NCI-H128 (cell line): Measurements from ENCODE around the gene P2RY8.
"Not testable (repeated sequence)": the region's sequence is repeated elsewhere in the genome, so short reads cannot be mapped to it uniquely, and the experiment has no call there.

ENCODE experiments used
- DNase-seq: peaks from one replicate; lab custom pipeline; 2025; ENCODE audit not compliant: unreplicated experiment; lab: John Stamatoyannopoulos, UW

Gene P2RY8

DNA sequence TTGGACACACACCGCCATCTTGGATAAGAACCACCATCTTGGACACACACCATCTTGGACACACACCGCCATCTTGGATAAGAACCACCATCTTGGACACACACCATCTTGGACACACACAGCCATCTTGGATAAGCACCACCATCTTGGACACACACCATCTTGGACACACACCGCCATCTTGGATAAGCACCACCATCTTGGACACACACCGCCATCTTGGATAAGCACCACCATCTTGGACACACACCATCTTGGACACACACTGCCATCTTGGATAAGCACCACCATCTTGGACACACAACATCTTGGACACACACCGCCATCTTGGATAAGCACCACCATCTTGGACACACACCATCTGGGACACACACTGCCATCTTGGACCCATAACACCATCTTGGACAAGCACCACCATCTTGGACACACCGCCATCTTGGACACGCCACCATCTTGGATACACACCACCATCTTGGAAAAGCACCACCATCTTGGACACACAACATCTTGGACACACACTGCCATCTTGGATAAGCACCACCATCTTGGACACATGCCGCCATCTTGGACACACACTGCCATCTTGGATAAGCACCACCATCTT, 88.9 kb downstream of the P2RY8 start:
- DNase-seq: not testable (repeated sequence)

DNA sequence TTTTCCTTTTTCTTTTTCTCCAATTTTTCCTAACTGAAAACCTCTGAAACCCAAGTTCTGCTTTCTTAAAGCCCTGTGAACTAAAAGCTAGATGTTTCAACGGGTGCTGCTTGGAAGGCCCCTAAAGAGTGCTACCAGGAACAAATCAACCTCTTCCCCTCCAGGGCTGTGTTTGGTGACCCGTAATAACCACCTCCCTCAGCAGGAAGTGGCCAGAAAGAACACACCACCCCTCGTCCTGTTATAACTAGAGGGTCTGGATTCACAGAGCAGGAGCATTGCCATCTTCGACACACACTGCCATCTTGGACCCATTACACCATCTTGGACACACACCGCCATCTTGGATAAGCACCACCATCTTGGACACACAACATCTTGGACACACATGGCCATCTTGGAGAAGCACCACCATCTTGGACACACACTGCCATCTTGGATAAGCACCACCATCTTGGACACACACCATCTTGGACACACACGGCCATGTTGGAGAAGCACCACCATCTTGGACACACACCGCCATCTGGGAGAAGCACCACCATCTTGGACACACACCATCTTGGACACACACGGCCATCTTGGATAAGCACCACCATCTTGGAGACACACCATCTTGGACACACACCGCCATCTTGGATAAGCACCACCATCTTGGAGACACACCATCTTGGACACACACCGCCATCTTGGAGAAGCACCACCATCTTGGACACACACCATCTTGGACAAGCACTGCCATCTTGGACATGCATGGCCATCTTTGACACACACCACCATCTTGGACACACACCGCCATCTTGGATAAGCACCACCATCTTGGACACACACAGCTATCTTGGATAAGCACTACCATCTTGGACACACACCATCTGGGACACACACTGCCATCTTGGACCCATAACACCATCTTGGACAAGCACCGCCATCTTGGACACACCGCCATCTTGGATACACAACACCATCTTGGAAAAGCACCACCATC, 89.7 kb downstream of the P2RY8 start:
- not testable (repeated sequence) for DNase-seq

DNA sequence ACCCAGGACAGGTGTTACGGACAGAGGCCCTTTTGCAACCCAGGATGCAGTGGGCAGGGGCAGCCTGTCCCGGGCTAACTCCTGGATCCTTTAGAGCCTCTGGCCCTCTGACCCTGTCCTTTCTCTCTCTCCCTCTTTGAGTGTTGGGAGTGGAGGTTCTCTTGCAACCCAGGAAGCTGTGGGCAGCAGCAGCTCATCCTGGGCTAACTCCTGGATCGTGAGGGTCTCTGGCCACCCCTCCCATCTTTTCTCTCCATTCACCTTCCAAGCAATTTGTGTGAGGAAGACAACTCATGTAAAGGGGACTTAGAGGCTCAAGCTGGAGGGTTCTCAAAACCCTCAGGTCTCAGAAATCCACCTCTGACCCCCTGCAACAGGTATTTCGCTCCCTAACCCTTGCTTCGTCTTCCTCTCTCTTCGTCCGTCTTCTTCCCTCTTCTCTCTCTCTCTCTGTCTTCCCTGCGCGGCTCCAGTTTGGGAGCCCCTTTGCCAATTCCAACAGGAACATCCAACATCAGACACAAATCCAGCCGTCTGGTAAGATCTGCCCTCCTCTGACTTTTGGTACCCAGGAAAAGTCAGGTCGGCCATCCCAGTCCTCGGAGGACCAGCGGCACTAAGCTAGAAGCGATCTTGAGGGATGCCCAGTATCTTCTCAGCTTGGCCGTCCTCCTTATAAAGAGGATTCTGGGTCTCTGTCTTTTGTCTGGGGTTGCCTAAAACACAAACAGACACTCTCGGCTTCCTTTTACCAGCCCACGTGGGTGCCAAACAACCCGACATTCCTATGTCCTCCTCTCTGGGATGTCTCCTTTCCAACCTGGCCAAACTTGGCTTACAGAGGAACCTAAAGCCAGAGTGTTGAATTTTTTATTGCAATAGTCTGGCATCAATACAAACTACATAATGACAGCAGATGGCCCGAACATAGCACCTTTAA, 92.2 kb downstream of the P2RY8 start:
- DNase-seq: no peak

DNA sequence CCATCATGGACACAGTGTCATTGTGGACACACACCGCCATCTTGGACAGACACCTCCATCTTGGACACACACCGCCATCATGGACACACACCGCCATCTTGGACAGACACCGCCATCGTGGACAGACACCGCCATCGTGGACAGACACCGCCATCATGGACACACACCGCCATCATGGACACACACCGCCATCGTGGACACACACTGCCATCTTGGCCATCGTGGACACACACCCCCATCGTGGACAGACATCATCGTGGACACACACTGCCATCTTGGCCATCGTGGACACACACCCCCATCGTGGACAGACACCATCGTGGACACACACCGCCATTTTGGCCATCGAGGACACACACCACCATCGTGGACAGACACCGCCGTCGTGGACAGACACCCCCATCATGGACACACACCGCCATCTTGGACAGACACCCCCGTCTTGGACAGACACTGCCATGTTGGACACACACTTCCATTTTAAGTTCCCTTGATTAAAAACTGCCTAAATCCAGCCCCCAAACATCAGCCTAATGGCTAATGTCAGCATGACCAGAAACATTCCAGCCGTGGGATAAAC, 93.4 kb downstream of the P2RY8 start:
- DNase-seq: no peak

DNA sequence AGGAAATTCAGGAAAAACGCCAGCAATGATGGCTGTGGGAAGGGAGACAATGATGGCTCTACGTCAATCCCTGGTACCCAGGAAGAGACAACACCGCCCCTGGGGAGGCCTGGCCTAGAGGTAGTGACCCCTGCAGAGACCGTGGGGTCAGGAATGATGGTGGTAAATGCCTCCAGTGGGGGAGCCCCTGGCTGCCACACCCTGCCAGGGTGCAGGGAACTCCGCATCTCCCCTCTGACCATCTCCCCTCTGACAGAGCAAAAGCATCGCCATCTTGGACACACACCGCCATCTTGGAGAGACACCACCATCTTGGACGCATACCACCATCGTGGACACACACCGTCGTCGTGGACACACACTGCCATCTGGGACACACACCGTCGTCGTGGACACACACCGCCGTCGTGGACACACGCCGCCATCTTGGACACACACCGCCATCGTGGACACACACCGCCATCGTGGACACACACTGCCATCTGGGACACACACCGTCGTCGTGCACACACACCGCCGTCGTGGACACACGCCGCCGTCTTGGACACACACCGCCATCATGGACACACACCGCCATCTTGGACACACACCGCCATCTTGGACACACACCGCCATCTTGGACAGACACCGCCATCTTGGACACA, 94.1 kb downstream of the P2RY8 start:
- DNase-seq: no peak

DNA sequence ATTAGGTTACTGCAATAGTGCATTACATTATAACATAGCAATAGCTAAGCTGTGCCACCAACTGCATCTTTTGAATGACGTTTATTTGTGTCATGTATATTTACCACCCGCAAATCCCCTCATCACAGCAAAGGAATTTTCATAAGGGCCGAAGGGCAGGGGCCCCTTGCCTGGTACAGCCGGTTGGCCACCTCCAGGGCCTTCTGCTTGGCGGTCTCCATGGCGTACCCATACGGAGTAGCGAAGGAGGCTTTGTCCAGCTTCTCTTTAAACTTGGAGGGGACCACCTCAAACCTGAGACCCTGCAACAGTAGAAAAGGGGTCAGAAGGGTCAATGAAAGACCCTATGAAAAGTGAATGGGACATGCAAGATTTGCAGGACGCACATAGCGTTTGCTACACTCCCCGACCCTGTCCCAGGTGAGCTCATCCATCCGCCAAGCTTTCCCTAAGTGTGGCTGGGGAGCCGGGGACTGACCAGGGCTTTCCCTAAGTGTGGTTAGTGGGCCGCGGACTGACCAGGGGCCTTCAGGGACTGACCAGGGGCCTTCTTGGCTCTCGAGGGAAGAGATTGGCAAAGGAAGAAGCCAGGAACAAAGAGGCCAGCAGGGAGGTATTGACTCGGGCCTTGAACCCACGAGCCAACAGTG, 94.8 kb downstream of the P2RY8 start:
- DNase-seq: no peak

DNA sequence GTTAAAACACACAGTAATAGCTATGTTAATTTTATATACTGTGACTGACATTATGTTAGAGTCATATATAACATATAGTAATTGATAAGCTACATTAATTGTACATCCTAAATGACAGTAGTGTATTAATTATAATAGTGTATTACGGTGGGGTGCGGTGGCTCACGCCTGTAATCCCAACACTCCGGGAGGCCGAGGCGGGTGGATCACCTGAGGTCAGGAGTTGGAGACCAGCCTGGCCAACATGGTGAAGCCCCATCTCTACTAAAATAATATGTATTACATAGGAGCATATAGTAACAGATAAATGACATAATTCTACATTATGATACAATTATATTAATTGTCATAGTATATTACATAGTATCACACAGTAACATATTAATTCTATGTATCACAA, 96.5 kb downstream of the P2RY8 start:
- DNase-seq: no peak

DNA sequence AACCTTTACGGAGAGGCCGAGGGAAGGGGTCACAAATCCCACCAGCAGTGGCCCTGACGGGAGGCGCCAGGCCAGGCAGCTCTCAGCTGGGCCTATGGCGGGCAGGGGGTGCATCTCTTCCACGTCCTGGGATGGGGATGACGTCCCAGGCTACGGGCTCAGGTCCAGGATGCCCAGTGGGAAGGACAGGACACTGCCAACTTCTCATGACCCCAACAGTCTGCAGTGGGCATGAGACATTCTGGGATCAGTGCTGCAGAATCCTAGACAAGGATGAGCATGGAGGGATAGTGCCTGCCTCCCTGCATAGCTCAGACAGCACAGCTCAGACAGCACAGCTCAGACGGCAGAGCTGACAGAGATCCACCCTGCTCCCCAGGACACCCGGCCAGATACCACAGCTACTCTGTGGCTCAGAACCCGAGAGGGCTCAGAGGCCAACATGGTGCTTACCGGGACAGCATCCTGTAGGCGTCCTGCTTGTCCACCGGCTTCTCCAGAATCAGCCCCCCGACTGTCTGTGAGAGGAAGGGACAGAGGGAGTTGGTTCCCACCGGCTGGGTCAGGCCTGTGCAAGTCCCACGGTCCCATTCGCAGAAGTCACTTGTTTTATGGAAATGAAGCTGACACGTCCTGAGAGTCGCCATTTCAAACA, 101.6 kb downstream of the P2RY8 start:
- no peak for DNase-seq

DNA sequence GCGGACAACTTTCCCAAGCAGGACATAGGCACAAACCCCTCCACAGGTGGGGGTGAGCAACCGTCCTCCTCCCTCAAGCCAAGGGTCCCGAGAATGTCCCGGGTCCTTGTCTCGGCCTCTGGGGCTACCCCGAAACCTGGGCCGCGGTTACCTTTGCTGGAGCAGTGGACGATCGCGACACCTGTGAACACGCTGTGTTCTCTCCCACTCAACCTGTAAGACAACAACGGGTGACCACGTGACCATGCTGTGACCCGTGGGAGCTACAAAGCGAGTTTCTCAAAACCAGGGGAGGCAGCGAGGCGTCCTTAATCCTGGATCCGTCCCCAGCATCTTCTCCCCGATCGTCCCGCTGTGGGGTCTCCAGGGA, 102.1 kb downstream of the P2RY8 start:
- DNase-seq: no peak

DNA sequence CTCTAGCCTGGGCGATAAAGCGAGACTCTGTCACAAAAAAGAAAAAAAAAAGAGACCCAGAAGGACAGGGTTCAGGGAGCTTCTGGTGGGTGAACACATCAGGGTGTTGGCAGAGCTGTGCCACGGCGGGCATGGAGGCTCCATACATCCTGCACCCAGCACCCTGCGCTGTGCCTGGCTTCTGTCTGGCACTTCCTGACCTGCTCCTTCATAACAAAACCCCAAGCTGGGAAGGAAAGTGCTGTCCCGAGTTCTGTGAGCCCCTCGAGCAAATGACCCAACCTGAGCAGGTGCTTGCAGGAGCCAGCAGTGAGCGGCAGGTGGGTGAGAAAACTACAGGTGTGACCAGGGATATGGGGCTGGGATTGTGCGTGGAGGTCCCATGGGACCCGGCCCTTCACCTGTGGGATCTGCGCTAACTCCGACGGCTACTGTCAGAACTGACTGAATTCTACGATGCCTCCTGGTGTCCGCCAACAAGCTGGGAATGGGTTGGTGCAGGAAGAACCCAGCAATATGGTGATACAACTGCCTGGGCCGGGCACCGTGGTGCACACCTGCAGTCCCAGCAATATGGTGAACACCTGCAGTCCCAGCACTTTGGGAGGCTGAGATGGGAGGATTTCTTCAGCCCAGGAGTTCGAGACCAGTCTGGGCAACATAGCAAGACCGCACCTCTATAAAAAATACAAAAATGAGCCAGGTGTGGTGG, 103.2 kb downstream of the P2RY8 start:
- no peak for DNase-seq

DNA sequence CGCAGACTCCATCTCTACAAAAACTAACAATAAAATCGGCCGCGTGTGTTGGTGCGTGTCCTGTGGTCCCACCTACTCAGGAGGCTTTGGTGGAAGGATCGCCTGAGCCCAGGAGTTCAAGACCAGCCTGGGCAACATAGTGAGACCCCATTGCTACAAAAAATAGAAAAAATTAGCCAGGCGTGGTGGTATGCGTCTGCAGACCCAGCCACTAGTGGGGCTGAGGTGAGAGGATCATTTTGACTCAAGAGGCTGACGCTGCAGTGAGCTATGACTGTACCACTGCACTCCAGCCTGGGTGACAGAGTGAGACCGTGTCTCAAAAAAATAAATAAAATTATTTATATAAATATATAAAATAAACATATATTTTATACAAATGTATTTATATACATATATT, 106.5 kb downstream of the P2RY8 start:
- no peak for DNase-seq

DNA sequence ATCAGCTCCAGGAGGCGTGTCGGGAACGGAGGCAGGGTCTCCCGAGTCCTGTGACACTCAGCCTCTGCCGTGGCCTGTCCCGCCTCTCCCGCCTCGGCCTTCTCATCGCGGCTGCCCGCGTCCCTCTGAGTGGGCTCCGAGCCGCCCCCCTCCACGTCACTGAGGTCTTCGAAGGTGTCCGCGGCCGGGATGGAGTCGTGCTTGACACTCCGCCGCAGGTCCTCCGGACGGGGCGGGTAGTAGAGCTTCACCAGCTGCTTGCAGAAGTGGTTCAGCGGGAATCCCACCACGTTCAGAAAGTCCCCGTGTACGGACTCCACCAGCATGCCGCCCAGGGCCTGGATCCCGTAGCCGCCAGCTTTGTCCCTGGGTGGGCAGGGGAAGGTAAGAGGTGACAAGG, 109.2 kb downstream of the P2RY8 start:
- DNase-seq: no peak

DNA sequence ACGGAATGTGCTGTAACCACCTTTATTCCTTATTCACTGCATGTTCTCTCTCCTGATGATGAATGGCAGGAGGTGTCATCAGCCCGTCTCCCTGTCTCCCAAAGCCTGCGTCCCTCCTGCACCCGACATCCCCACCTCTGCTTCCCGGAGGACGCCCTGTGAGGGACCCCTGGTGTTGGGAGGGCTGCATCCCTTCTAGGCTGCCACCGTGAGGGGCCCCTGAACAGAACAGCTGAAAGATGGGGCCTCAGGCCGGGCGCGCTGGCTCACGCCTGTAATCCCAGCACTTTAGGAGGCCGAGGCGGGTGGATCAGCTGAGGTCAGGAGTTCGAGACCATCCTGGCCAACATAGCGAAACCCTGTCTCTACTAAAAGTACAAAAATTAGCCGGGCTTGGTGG, 110.7 kb downstream of the P2RY8 start:
- DNase-seq: not testable (repeated sequence)

DNA sequence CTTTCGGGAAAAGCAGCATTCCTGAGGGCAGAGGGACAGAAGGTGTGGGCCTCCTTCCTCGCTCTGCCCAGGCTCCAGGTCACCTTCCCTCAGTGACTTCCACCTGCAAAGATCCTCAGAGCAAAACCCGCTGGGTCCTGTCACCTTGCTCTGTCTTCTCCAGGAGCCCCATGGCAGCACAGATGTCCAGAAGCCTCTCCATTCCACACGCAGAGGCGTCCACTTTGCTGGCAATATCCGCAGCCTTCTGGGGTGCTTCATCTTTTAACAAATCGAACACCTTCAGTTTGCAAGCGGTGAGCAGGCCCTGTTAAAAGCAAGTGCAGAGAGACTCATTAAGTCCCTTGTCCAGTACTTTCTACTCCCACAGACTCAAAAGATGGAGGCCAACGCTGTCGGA, 111.6 kb downstream of the P2RY8 start:
- DNase-seq: no peak

DNA sequence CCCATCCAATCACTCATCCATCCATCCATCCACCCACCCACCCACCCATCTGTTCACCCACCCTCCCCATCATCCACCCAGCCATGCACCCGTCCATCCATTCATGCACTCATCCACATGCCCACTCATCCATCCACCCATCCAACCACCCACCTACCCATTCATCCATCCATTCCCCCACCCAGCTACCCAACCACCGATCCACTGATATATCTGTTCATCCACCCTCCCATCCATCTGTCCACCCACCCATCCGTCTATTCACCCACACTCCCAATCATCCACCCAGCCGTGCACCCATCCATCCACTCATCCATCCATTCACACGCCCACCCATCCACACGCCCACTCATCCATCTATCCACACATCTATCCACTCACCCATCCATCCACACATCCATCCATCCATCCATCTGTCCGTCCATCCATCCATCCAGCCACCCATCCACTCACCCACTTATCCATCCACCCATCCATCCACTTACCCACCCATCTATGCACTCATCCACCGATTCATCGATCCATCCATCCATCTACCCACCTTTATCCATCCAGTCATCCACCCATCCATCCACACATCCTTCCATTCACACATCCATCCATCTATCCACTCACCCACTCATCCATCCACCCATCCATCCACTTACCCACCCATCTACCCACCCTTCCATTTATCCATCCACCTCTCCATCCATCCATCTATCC, 112.7 kb downstream of the P2RY8 start:
- DNase-seq: no peak

DNA sequence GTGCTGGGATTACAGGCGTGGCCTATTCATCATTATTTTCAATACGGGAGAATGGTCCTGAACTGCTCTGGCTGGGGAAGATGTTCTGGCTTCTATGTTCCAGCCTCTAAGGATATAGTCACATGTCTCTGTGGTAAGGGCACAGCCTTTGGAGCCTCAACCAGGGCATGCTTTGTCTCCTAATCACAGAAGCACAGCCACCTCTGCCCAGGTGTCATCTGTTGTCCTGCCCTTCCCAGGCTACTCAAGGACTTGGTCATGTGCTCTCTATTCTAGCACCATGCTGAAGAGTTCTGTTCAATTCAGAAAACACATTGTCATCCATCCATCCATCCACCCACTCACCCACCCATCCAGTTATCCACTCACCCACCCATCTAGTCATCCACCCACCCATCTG, 113.8 kb downstream of the P2RY8 start:
- no peak for DNase-seq

DNA sequence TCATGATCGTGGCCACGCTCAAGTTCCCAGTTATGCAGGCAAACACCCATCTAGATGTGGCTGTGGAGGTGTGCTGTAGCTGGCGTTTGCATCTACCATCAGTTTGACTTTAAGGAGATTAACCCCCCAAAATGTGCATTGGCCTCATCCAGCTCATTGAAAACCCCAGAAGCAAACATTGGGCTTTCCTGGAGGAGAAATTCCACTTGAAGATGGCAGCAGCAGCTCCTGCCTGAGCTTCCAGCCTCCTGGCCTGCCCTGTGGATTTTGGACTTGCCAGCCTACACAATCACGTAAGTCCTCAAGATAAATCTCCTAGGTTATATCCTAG, 114.9 kb downstream of the P2RY8 start:
- no peak for DNase-seq

DNA sequence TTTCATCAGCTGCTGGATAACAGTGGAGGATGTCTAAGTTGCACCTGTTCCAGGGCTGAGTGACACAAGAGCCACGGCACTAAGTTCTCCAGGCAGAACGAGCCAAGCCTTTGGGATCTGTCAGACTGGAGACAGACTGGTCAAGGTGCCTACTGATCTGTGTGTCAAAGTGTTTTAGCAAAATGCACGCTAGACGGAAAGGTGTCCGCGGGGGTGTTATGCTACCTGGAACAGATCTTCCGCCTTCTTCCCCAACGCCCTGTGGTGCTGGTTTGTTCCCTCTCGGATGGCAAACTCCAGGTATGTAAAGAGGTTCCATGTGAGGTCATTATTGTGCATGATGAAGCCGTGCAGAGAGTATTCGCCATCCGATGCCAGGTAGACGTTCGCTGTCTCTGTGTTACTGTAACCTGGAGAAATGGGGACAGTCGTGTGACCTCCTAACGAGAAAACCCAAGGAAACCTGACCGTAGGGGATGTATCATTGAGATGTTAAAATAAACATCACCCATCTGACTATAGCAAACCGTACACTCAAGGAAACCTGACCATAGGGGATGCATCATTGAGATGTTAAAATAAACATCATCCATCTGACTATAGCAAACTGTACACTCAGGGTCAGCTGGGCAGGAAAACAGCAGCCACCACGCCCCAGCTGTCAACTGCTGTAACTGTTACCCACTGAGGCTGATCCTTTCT, 115.4 kb downstream of the P2RY8 start:
- no peak for DNase-seq
